Upper lobe of left lung (tissue), 4 donors: ENCODE data around the gene PPP4C.

Experiments
- POLR2A ChIP-seq, 4 donors: fragments of 450-650 bp; IDR thresholded peaks; one replicate each; pipeline ENCODE4 v1.5.1; 2016 to 2017; ENCODE audit warnings: antibody characterized with exemption in 4 of 4, mild to moderate bottlenecking in 2 of 4
- TF ChIP-seq, protein P1 (sequence below), 6 experiments: fragments of 450-650 bp in 4 of 6; fragments of 200-600 bp in 2 of 6; sonication (generic) in 2 of 6; IDR thresholded peaks; one replicate each; pipeline ENCODE4 v1.5.1; 2016 to 2019; ENCODE audit warnings: antibody characterized with exemption in 6 of 6

GRCh38 chr16:30049871-30050270 lies 25.9 kb upstream of the PPP4C start:
- no peak for TF ChIP-seq POLR2A (IDR thresholded peaks at IDR 0.05)
- TF ChIP-seq, protein P1, sequence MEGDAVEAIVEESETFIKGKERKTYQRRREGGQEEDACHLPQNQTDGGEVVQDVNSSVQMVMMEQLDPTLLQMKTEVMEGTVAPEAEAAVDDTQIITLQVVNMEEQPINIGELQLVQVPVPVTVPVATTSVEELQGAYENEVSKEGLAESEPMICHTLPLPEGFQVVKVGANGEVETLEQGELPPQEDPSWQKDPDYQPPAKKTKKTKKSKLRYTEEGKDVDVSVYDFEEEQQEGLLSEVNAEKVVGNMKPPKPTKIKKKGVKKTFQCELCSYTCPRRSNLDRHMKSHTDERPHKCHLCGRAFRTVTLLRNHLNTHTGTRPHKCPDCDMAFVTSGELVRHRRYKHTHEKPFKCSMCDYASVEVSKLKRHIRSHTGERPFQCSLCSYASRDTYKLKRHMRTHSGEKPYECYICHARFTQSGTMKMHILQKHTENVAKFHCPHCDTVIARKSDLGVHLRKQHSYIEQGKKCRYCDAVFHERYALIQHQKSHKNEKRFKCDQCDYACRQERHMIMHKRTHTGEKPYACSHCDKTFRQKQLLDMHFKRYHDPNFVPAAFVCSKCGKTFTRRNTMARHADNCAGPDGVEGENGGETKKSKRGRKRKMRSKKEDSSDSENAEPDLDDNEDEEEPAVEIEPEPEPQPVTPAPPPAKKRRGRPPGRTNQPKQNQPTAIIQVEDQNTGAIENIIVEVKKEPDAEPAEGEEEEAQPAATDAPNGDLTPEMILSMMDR (IDR thresholded peaks at IDR 0.05) = no peak
